K562 (cell line): Measurements from ENCODE around the gene VRK3. TPM values are rescaled to one million over a fixed set of nuclear protein-coding genes. Genes with fewer than 3 reads are reported as not detected.

Source experiments
- KLF10 ChIP-seq: fragments of 250-450 bp; sonication (Bioruptor Pico); IDR thresholded peaks from 2 replicates; pipeline ENCODE4 v1.6.1; 2021; ENCODE audit warnings: matching md5 sums
- ZZZ3 ChIP-seq: fragments of 450-650 bp; IDR thresholded peaks from 2 replicates; pipeline ENCODE4 v1.6.1; 2016; ENCODE audit warnings: antibody characterized with exemption, mild to moderate bottlenecking, moderate library complexity
- polyA plus RNA-seq, 8 experiments: library from polyadenylated mRNA; depleted of rRNA in 4 of 8; stranded (reverse) in 5 of 8; unstranded in 3 of 8; fragments of >200 nt; fragmentation: Nextera tagmentation in 2 of 8; fragmentation: Illumina TruSeq in 1 of 8; extraction: Ambion mirVana in 2 of 8; extraction: Trizol in 1 of 8; gene quantifications; 2 replicates each; pipeline versions ENCODE4 v1.2.1 to v1.2.3, GENCODE V29; 2011 to 2014; ENCODE audit warnings: inconsistent platforms in 1 of 8, missing spikeins in 1 of 8
- total RNA-seq, 7 experiments: library from RNA; depleted of rRNA in 6 of 7; stranded (reverse); fragments of >200 nt in 6 of 7; fragmentation: Illumina TruSeq in 2 of 7; extraction: Trizol in 2 of 7; gene quantifications; 2 replicates each; pipeline versions ENCODE4 v1.2.1 to v1.2.3, GENCODE V29; 2011 to 2021; ENCODE audit warnings: low replicate concordance in 1 of 7
- TF ChIP-seq, protein P1 (sequence below): fragments of 450-650 bp; IDR thresholded peaks from 2 replicates; pipeline ENCODE4 v1.6.1; 2016; ENCODE audit warnings: mild to moderate bottlenecking, moderate library complexity
- TF ChIP-seq, protein P2 (sequence below): fragments of 250-450 bp; sonication (Bioruptor Pico); IDR thresholded peaks from 2 replicates; pipeline ENCODE4 v1.5.0; 2022; ENCODE audit warnings: mild to moderate bottlenecking
- TF ChIP-seq, protein P3 (sequence below): fragments of 250-450 bp; sonication (Bioruptor Pico); IDR thresholded peaks from 2 replicates; pipeline ENCODE4 v1.8.0; 2022; ENCODE audit warnings: moderate library complexity, mild to moderate bottlenecking, inconsistent platforms
- TF ChIP-seq, protein P4 (sequence below): fragments of 250-450 bp; sonication (Bioruptor Pico); IDR thresholded peaks from 2 replicates; pipeline ENCODE4 v1.5.0; 2020; ENCODE audit warnings: mild to moderate bottlenecking

The VRK3 gene
- total and polyA plus RNA-seq, 9 of the 15 experiments (the other 6 are each of a cell fraction or from before 2014, with no cell fraction given), result 25.6 to 94.3 (median 42.9) TPM

DNA sequence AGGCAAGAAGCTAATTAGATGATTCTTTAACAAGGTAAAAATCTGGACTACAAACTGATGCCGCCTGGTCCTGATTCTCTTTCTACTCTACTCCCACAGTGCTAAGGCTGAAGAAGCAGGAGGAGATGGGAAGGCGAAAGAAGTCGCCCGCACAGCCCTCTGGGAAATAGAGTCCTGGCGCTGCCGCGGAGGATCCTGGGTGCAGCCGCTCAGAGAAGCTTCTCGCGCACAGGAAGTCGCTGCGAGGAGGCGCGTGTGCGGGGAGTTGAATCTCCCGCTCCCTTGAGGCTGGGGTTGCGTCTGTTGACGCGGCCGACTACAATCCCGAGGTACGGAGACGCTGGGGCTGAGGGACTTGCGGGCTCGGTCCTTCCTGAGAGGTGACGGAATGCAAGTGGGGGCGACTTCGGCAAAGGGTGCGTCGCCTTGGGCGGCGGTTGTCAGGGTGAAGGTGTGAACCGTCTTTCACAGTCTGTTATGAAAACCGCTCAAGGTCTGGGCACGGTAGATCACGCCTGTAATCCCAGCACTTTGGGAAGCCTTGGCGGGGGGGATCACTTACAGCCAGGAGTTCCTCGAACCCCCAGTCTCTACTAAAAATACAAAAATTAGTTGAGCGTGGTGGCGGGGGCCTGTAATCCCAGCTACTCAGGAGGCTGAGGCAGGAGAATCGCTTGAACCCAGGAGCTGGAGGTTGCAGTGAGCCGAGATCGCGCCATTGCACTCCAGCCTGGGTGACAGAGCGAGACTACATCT, 800 bp upstream of the VRK3 start, which contains the start of gene ZNF473 (continued):
- TF ChIP-seq, protein P1, sequence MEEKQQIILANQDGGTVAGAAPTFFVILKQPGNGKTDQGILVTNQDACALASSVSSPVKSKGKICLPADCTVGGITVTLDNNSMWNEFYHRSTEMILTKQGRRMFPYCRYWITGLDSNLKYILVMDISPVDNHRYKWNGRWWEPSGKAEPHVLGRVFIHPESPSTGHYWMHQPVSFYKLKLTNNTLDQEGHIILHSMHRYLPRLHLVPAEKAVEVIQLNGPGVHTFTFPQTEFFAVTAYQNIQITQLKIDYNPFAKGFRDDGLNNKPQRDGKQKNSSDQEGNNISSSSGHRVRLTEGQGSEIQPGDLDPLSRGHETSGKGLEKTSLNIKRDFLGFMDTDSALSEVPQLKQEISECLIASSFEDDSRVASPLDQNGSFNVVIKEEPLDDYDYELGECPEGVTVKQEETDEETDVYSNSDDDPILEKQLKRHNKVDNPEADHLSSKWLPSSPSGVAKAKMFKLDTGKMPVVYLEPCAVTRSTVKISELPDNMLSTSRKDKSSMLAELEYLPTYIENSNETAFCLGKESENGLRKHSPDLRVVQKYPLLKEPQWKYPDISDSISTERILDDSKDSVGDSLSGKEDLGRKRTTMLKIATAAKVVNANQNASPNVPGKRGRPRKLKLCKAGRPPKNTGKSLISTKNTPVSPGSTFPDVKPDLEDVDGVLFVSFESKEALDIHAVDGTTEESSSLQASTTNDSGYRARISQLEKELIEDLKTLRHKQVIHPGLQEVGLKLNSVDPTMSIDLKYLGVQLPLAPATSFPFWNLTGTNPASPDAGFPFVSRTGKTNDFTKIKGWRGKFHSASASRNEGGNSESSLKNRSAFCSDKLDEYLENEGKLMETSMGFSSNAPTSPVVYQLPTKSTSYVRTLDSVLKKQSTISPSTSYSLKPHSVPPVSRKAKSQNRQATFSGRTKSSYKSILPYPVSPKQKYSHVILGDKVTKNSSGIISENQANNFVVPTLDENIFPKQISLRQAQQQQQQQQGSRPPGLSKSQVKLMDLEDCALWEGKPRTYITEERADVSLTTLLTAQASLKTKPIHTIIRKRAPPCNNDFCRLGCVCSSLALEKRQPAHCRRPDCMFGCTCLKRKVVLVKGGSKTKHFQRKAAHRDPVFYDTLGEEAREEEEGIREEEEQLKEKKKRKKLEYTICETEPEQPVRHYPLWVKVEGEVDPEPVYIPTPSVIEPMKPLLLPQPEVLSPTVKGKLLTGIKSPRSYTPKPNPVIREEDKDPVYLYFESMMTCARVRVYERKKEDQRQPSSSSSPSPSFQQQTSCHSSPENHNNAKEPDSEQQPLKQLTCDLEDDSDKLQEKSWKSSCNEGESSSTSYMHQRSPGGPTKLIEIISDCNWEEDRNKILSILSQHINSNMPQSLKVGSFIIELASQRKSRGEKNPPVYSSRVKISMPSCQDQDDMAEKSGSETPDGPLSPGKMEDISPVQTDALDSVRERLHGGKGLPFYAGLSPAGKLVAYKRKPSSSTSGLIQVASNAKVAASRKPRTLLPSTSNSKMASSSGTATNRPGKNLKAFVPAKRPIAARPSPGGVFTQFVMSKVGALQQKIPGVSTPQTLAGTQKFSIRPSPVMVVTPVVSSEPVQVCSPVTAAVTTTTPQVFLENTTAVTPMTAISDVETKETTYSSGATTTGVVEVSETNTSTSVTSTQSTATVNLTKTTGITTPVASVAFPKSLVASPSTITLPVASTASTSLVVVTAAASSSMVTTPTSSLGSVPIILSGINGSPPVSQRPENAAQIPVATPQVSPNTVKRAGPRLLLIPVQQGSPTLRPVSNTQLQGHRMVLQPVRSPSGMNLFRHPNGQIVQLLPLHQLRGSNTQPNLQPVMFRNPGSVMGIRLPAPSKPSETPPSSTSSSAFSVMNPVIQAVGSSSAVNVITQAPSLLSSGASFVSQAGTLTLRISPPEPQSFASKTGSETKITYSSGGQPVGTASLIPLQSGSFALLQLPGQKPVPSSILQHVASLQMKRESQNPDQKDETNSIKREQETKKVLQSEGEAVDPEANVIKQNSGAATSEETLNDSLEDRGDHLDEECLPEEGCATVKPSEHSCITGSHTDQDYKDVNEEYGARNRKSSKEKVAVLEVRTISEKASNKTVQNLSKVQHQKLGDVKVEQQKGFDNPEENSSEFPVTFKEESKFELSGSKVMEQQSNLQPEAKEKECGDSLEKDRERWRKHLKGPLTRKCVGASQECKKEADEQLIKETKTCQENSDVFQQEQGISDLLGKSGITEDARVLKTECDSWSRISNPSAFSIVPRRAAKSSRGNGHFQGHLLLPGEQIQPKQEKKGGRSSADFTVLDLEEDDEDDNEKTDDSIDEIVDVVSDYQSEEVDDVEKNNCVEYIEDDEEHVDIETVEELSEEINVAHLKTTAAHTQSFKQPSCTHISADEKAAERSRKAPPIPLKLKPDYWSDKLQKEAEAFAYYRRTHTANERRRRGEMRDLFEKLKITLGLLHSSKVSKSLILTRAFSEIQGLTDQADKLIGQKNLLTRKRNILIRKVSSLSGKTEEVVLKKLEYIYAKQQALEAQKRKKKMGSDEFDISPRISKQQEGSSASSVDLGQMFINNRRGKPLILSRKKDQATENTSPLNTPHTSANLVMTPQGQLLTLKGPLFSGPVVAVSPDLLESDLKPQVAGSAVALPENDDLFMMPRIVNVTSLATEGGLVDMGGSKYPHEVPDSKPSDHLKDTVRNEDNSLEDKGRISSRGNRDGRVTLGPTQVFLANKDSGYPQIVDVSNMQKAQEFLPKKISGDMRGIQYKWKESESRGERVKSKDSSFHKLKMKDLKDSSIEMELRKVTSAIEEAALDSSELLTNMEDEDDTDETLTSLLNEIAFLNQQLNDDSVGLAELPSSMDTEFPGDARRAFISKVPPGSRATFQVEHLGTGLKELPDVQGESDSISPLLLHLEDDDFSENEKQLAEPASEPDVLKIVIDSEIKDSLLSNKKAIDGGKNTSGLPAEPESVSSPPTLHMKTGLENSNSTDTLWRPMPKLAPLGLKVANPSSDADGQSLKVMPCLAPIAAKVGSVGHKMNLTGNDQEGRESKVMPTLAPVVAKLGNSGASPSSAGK, result peak; percentile 100
- TF ChIP-seq, protein P2, sequence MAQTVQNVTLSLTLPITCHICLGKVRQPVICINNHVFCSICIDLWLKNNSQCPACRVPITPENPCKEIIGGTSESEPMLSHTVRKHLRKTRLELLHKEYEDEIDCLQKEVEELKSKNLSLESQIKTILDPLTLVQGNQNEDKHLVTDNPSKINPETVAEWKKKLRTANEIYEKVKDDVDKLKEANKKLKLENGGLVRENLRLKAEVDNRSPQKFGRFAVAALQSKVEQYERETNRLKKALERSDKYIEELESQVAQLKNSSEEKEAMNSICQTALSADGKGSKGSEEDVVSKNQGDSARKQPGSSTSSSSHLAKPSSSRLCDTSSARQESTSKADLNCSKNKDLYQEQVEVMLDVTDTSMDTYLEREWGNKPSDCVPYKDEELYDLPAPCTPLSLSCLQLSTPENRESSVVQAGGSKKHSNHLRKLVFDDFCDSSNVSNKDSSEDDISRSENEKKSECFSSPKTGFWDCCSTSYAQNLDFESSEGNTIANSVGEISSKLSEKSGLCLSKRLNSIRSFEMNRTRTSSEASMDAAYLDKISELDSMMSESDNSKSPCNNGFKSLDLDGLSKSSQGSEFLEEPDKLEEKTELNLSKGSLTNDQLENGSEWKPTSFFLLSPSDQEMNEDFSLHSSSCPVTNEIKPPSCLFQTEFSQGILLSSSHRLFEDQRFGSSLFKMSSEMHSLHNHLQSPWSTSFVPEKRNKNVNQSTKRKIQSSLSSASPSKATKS (CRISPR knock-in tag), result no peak
- TF ChIP-seq ZZZ3 (no peak), KLF10 (CRISPR knock-in tag) (no peak)
- TF ChIP-seq, protein P3, sequence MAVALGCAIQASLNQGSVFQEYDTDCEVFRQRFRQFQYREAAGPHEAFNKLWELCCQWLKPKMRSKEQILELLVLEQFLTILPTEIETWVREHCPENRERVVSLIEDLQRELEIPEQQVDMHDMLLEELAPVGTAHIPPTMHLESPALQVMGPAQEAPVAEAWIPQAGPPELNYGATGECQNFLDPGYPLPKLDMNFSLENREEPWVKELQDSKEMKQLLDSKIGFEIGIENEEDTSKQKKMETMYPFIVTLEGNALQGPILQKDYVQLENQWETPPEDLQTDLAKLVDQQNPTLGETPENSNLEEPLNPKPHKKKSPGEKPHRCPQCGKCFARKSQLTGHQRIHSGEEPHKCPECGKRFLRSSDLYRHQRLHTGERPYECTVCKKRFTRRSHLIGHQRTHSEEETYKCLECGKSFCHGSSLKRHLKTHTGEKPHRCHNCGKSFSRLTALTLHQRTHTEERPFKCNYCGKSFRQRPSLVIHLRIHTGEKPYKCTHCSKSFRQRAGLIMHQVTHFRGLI (CRISPR knock-in tag), result no peak
- TF ChIP-seq, protein P4, sequence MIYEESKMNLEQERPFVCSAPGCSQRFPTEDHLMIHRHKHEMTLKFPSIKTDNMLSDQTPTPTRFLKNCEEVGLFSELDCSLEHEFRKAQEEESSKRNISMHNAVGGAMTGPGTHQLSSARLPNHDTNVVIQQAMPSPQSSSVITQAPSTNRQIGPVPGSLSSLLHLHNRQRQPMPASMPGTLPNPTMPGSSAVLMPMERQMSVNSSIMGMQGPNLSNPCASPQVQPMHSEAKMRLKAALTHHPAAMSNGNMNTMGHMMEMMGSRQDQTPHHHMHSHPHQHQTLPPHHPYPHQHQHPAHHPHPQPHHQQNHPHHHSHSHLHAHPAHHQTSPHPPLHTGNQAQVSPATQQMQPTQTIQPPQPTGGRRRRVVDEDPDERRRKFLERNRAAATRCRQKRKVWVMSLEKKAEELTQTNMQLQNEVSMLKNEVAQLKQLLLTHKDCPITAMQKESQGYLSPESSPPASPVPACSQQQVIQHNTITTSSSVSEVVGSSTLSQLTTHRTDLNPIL (CRISPR knock-in tag), result no peak
